Stimulated activated CD8-positive, alpha-beta memory T cell treated with anti-CD3 and anti-CD28 coated beads, Interleukin-12 subunit alpha, Interleukin-12 subunit beta, amount 100 ng/mL, for 1 hour (primary cell): ENCODE measurements around the gene RAG1.
"Not testable (repeated sequence)": the region's sequence is repeated elsewhere in the genome, so short reads cannot be mapped to it uniquely, and the experiment has no call there.

Source experiments
- DNase-seq: peaks from one replicate; pipeline ENCODE4 v3.0.0-alpha.2; 2020; ENCODE audit warnings: low read depth

RAG1 gene

GRCh38 chr11:36567694-36568093 is at the start of gene RAG1:
RAG1 (plus strand) TSS chr11:36568007; CDS start chr11:36573305, 5,298 bp downstream.
- DNase-seq: no peak

- no peak for DNase-seq
These were observed 37.0 kb upstream of the RAG1 start for GRCh38 chr11:36530840-36531239.

GRCh38 chr11:36532941-36533601 is 34.7 kb upstream of the RAG1 start:
- DNase-seq: no peak

GRCh38 chr11:36534276-36534840 is 33.4 kb upstream of the RAG1 start:
- no peak for DNase-seq

- no peak for DNase-seq
These were observed 26.8 kb upstream of the RAG1 start for GRCh38 chr11:36540998-36541397.

- no peak for DNase-seq
These were observed 17.3 kb upstream of the RAG1 start for GRCh38 chr11:36550385-36551115.

- DNase-seq: not testable (repeated sequence)
These were observed 10.4 kb upstream of the RAG1 start for GRCh38 chr11:36557390-36557789.

GRCh38 chr11:36557991-36558390 is 9.8 kb upstream of the RAG1 start:
- DNase-seq: no peak

GRCh38 chr11:36558571-36559413 is 9.0 kb upstream of the RAG1 start:
- no peak for DNase-seq

GRCh38 chr11:36564376-36565030 is 3.3 kb upstream of the RAG1 start:
- DNase-seq: no peak

- no peak for DNase-seq
These were observed 2.7 kb upstream of the RAG1 start for GRCh38 chr11:36565031-36565610.

GRCh38 chr11:36566407-36567053 is 1.3 kb upstream of the RAG1 start:
- DNase-seq: no peak

- no peak for DNase-seq
These were observed 1.3 kb downstream of the RAG1 start for GRCh38 chr11:36569095-36569494.

- DNase-seq: no peak
These were observed 6.7 kb downstream of the RAG1 start for GRCh38 chr11:36574486-36574885.

GRCh38 chr11:36577373-36577772 is 9.6 kb downstream of the RAG1 start:
- no peak for DNase-seq

GRCh38 chr11:36577859-36578258 is 10.1 kb downstream of the RAG1 start:
- no peak for DNase-seq

GRCh38 chr11:36578458-36578857 is 10.7 kb downstream of the RAG1 start:
- DNase-seq: no peak

GRCh38 chr11:36581536-36581935 is 13.7 kb downstream of the RAG1 start:
- DNase-seq: no peak

GRCh38 chr11:36583667-36584066 is 15.9 kb downstream of the RAG1 start:
- no peak for DNase-seq

- no peak for DNase-seq
These were observed 18.7 kb downstream of the RAG1 start for GRCh38 chr11:36586543-36586942.

- DNase-seq: no peak
These were observed 20.3 kb downstream of the RAG1 start for GRCh38 chr11:36588099-36588498.
